Measurements from ENCODE around the gene FTCDNL1. TPM values are rescaled to one million over a fixed set of nuclear protein-coding genes. Genes with fewer than 3 reads are reported as not detected.

Gene FTCDNL1
- total RNA-seq, 2 experiments from 2014 or later = 3.0 to 4.6 TPM

- ChIA-PET POLR2A (no interaction called here), CTCF (interaction anchor here (0.6 kb wide), 1 partner anchor 1549 kb away, joined by 3 read pairs; no protein-coding TSS in a partner anchor)
Measured at GRCh38 chr2:199797431-199798403, 53.3 kb downstream of the FTCDNL1 start.

- CTCF ChIA-PET = no interaction called here
- POLR2A ChIA-PET = no interaction called here
Measured at GRCh38 chr2:199792381-199792780, 58.6 kb downstream of the FTCDNL1 start.

GRCh38 chr2:199791326-199791725 lies 59.7 kb downstream of the FTCDNL1 start:
- POLR2A ChIA-PET = no interaction called here
- CTCF ChIA-PET = no interaction called here

- POLR2A ChIA-PET = no interaction called here
- CTCF ChIA-PET = no interaction called here
Measured at GRCh38 chr2:199784512-199784911, 66.5 kb downstream of the FTCDNL1 start.

DNA sequence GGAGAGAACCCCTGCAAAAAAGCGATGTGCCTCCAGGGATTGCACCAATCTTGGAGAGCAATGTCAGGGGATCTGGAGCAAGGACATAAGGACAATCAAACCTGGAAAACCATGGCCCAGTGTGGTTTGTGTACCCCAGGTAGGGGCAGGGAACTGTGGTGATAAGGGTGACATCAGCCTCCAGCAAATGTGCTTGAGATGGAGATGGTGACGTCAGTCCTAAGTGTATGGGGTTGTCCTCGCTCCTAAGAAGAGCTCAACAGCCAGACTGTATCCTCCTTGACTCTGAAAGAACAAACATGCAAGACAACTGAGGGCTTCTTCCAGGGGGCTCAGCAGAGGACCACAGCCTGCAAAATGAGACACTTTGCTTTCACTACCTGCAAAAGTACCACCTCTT lies 71.4 kb downstream of the FTCDNL1 start:
- ChIA-PET POLR2A (no interaction called here), CTCF (no interaction called here)

DNA sequence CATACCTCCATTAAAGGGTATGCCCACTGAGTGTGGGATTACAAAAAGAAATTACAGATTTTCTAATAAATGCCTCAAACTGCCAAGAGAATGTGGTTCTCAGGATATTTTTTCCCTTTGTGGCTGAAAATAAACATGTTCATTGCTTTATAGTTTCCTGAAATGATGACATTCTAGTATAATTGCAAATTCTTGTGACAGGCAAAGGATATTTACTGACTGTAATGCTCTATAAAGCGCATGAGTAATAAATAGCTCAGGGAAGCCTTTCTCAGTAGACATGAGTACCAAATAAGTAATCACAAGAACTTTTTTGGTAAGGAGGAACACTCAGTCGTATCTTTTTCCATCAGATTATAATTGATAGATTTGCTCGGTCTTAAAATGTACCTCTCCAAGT lies 72.3 kb downstream of the FTCDNL1 start:
- CTCF ChIA-PET = no interaction called here

GRCh38 chr2:199777916-199778315 lies 73.1 kb downstream of the FTCDNL1 start:
- POLR2A ChIA-PET = no interaction called here

More for the DNA sequence above, 72.3 kb downstream of the FTCDNL1 start:
- POLR2A ChIA-PET = no interaction called here

DNA sequence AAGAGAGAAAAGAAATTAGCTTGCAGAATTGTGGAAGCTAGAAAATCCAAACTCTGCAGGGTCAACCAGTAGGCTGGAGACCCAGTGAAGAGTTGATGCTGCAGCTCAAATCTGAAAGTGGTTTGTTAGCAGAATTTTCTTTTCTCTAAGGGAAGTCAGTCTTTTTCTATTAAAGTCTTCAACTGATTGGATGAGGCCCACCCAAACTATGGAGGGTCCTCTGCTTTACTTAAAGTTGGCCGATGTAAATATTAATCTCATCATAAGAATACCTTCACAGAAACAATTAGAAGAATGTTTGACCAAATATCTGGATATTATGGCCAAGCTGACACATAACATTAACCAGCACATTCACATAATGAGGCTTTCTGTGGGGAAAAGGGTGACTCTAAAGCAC lies 73.7 kb downstream of the FTCDNL1 start:
- POLR2A ChIA-PET = no interaction called here
- CTCF ChIA-PET = no interaction called here

More at GRCh38 chr2:199777916-199778315, 73.1 kb downstream of the FTCDNL1 start:
- CTCF ChIA-PET = no interaction called here

- ChIA-PET POLR2A (no interaction called here), CTCF (no interaction called here)
Measured at GRCh38 chr2:199775267-199775666, 75.7 kb downstream of the FTCDNL1 start.

GRCh38 chr2:199772035-199772976 lies 78.7 kb downstream of the FTCDNL1 start:
- CTCF ChIA-PET = interaction anchor here (1.6 kb wide), 1 partner anchor 32 kb away, joined by 4 read pairs; no protein-coding TSS in a partner anchor
- POLR2A ChIA-PET = no interaction called here

DNA sequence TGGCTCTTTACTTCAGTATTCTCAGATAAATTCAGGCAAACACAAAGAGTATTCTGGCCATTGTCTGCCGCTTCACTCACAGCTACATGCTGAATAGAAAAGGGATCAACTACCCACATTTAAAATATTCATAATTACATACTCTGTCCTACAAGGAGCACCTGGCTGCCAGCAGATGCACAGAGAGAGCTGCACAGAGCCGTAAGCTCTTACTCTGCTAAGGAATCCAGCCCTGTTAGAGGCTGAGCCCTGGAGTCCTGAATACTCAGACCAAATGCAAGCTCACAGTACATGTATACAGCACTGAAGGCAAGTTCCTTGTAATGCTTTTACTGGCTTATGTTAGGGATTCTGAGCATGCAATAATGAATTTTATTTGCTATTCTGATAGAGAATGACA lies 80.3 kb downstream of the FTCDNL1 start:
- CTCF ChIA-PET = interaction anchor here (1.6 kb wide), 1 partner anchor 30 kb away, joined by 4 read pairs; no protein-coding TSS in a partner anchor
- POLR2A ChIA-PET = no interaction called here

- ChIA-PET POLR2A (no interaction called here), CTCF (interaction anchor here (0.7 kb wide), 1 partner anchor 16 kb away, joined by 3 read pairs; no protein-coding TSS in a partner anchor)
Measured at GRCh38 chr2:199765646-199766045, 85.3 kb downstream of the FTCDNL1 start.

DNA sequence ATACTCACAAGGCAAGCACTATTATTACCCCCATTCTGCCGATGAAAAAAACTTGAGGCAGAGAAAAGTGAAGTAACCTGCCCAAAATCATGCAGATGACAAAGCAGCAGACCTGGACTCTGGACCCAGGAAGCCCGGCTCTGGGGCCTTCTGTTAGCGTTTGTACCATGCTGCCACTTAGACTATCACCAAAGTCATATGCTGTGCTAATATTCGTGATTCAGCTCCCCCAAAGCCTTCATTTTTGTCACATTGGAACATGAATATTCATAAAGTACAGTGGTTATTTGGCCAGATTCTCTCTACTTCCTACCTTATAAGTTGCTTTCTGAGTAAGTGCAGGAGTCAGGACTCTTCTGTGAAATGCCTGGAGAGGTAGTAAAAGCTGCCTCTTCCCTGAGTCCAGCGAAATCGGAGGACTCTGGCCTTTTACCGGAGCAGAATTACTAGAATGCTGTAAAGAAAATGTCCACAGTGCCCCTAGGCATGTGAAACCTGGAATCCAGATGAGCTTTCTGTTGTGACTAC lies 86.7 kb downstream of the FTCDNL1 start:
- POLR2A ChIA-PET = no interaction called here
- CTCF ChIA-PET = no interaction called here

- POLR2A ChIA-PET = no interaction called here
- CTCF ChIA-PET = no interaction called here
Measured at GRCh38 chr2:199762963-199763362, 88.0 kb downstream of the FTCDNL1 start.

DNA sequence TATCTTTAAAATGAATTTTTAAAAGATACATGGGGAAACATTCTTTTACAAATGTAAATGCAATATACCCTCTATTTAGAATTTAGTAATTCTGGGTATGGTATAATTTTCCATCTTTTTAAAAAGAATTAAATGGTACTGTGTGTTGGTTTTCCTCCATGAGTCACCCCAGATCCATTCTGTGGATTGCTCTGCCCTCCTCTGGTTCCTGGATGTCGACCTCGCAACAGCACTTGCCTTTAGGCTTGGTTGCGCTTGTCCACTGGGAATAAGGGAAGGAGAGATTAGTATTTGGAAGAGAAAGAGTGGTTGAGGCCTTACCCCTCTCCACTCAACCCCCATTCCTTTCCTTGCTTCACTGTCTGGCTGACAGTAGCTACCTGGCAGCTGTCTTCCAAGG lies 90.4 kb downstream of the FTCDNL1 start:
- CTCF ChIA-PET = interaction anchor here (1.3 kb wide), 1 partner anchor 17 kb away, joined by 3 read pairs; no protein-coding TSS in a partner anchor
- POLR2A ChIA-PET = no interaction called here

DNA sequence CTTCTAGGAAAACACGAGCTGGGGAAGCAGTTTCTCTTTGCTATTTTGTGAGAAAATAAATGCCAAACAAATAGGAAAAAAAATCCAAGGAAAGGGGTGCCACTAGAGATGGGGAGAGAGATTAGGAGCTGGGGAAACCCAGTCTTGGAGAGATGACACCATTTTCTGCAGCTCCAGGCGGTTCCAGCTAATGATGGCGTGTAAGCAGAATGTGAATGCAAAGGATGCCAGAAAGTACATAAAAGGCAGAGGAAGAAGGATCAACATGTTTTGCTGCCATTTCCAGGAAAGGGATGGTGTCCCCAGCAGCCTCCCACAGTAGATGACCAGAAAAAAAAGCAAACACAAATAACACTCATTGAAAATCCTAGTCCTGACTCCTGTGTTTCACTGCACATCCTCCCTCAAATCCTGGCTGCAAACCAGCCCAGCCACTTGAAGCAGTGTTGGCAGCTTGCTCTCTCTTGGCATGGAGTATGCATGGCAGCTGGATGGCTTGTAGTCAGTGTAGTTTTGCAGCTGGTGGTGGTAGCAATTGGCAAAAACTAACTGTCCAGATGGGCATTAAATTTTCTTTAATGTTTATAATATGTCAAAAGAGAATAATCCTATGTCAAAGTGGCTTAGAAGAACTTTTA lies 93.6 kb downstream of the FTCDNL1 start:
- CTCF ChIA-PET = no interaction called here

DNA sequence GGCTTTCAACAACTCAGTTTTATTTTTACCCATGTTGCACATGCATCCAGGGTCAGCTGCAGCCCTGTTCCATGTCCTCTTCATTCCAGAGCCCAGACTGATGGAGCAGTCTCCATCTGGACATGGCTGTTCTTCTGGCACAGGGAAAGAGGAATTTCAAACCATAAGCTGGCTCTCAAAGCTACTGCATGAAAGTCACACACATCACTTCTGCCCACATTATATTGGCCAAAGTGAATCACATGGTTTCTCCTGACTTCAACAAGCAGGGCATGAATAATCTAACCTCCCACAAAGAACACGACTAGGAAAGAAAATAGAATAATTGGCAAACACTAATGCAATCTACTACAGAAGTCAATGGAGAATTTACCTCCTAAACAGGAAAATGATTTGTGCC lies 94.2 kb downstream of the FTCDNL1 start:
- ChIA-PET POLR2A (no interaction called here), CTCF (no interaction called here)

More for the DNA sequence above, 93.6 kb downstream of the FTCDNL1 start:
- POLR2A ChIA-PET = no interaction called here

GRCh38 chr2:199756211-199756610 lies 94.8 kb downstream of the FTCDNL1 start:
- ChIA-PET CTCF (interaction anchor here (1.2 kb wide), 1 partner anchor 16 kb away, joined by 4 read pairs; no protein-coding TSS in a partner anchor), POLR2A (no interaction called here)

- ChIA-PET POLR2A (no interaction called here), CTCF (no interaction called here)
Measured at GRCh38 chr2:199754766-199755165, 96.2 kb downstream of the FTCDNL1 start.

Measured in activated CD8-positive, alpha-beta memory T cell treated with anti-CD3 and anti-CD28 coated beads for 36 hours (primary cell).